ENCODE measurements around the gene SPEM2.

- TF ChIP-seq POU2F2 (IDR thresholded peaks at IDR 0.05; ENCODE audit: low read depth, low read length), result no peak
- TF ChIP-seq POLR2A (IDR thresholded peaks at IDR 0.05; ENCODE audit: low read depth, low read length), result no peak
- TF ChIP-seq POLR2AphosphoS5 (IDR thresholded peaks at IDR 0.05; ENCODE audit: low read depth, low read length), result no peak
- TF ChIP-seq TAF1 (IDR thresholded peaks at IDR 0.05; ENCODE audit: low read depth, low read length), result no peak
- no peak for TF ChIP-seq PAX5 (IDR thresholded peaks at IDR 0.05; ENCODE audit: insufficient read depth, low read length, severe bottlenecking)
Observed at GRCh38 chr17:7408252-7408727, 17.1 kb upstream of the SPEM2 start.

Data from GM12891 (cell line).